H1 (cell line): ENCODE measurements around the gene WDFY4. TPM values are rescaled to one million over a fixed set of nuclear protein-coding genes. Genes with fewer than 3 reads are reported as not detected.

Experiments used
- BRCA1 ChIP-seq: IDR thresholded peaks from 2 replicates; pipeline ENCODE4 v1.6.1; 2012; ENCODE audit warnings: low read depth, low read length, improper control_type of control experiment
- CTBP2 ChIP-seq: IDR thresholded peaks from 2 replicates; pipeline ENCODE4 v1.7.0; 2011; ENCODE audit warnings: borderline replicate concordance, mild to moderate bottlenecking, moderate library complexity, mixed read lengths, low read length; ENCODE audit not compliant: insufficient read depth, insufficient read length
- EZH2 ChIP-seq: fragments of 200-600 bp; sonication (generic); IDR thresholded peaks from 2 replicates; pipeline ENCODE4 v1.7.1; 2012; ENCODE audit warnings: low read depth, mild to moderate bottlenecking, moderate library complexity, low read length, inconsistent platforms; ENCODE audit not compliant: severe bottlenecking
- JUN ChIP-seq: IDR thresholded peaks from 2 replicates; pipeline ENCODE4 v1.6.1; 2011; ENCODE audit warnings: low read depth, mild to moderate bottlenecking, improper control_type of control experiment, low read length
- NRF1 ChIP-seq: IDR thresholded peaks from 2 replicates; pipeline ENCODE4 v1.6.1; 2011; ENCODE audit warnings: mild to moderate bottlenecking, low read depth, low read length, improper control_type of control experiment
- SAP30 ChIP-seq: fragments of 300-600 bp; sonication (generic); IDR thresholded peaks from 2 replicates; pipeline ENCODE4 v1.7.1; 2012; ENCODE audit warnings: low read length, moderate library complexity, mild to moderate bottlenecking, inconsistent platforms; ENCODE audit not compliant: insufficient read depth, insufficient replicate concordance
- YY1 ChIP-seq: IDR thresholded peaks from 2 replicates; pipeline ENCODE4 v1.6.1; 2011; ENCODE audit warnings: low read depth, mild to moderate bottlenecking, low read length
- polyA plus RNA-seq, 7 experiments: library from polyadenylated mRNA; depleted of rRNA in 3 of 7; stranded (reverse) in 5 of 7; unstranded in 2 of 7; fragments of >200 nt in 5 of 7; fragments of 200-250 nt in 2 of 7; gene quantifications; 1 replicate in 5 of 7; 2 replicates in 1 of 7; 4 replicates in 1 of 7; pipeline versions ENCODE4 v1.2.1 to v1.2.3, GENCODE V29; 2011 to 2013; ENCODE audit warnings: missing spikeins in 2 of 7, mixed read lengths in 2 of 7
- total RNA-seq: library from RNA; stranded (reverse); fragmentation: NEBNext Ultra II Directional; extraction: Animal tissue kit (Norgen Biotek cat#: 25700); gene quantifications from 2 replicates; pipeline ENCODE4 v1.2.1, GENCODE V29; 2021
- TF ChIP-seq, protein P1 (sequence below), 3 experiments: IDR thresholded peaks; 1 replicate in 2 of 3; 2 replicates in 1 of 3; pipeline versions ENCODE4 v1.5.1 to v1.6.1; 2011; ENCODE audit warnings: low read length in 3 of 3, mild to moderate bottlenecking in 3 of 3, inconsistent platforms in 2 of 3, low read depth in 1 of 3, moderate library complexity in 1 of 3; ENCODE audit not compliant: insufficient read depth in 1 of 3; ENCODE audit errors: control extremely low read depth in 1 of 3

The WDFY4 gene
- total and polyA plus RNA-seq, 2 of the 8 experiments (the other 6 are each of a cell fraction or from before 2014, with no cell fraction given), result not detected

DNA sequence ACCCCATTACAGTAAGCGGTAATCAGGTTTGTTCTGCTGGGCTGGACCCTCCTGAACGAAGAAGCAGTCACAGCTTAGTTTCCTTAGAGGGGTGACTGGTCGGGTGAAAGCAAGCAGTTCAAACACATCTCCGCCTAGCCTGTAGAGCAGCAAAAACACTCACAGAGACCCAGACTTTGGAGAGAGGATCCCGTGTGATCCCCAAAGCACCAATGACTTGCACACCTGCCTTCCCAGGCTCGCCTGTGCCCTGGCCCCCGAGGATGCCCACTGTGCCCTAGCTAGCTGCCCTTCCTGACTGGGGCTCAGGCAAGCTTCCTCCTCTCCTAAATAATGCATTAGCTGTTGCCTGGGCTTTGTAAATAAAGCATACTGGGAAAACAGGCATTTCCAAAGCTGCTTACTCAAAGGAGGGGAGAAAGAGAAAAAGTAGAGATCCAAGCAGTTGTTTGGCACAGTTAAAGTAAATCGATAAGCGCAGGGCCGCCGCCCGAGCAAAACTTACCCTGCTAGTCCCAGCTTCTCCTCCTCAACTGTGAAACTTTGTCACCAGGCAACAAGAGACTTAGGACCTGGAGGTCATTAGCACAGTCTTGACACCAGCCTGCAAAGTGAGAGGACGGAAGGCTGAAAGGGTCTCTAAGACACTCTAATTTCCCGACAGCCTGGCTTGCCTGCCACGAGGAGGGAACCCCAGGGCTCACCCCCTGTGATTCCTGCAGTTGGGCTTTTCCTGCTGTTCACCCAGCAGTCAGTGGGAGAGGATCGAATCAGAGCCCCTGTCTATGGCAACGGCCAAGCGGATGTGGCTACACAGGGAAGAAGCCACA, 250.2 kb downstream of the WDFY4 start (continued):
- TF ChIP-seq EZH2 (no peak), JUN (no peak), CTBP2 (no peak), SAP30 (no peak), NRF1 (no peak), YY1 (no peak), BRCA1 (no peak)
- TF ChIP-seq, protein P1, sequence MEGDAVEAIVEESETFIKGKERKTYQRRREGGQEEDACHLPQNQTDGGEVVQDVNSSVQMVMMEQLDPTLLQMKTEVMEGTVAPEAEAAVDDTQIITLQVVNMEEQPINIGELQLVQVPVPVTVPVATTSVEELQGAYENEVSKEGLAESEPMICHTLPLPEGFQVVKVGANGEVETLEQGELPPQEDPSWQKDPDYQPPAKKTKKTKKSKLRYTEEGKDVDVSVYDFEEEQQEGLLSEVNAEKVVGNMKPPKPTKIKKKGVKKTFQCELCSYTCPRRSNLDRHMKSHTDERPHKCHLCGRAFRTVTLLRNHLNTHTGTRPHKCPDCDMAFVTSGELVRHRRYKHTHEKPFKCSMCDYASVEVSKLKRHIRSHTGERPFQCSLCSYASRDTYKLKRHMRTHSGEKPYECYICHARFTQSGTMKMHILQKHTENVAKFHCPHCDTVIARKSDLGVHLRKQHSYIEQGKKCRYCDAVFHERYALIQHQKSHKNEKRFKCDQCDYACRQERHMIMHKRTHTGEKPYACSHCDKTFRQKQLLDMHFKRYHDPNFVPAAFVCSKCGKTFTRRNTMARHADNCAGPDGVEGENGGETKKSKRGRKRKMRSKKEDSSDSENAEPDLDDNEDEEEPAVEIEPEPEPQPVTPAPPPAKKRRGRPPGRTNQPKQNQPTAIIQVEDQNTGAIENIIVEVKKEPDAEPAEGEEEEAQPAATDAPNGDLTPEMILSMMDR (IDR thresholded peaks at IDR 0.05; ENCODE audit: control extremely low read depth in 1 of 3, insufficient read depth in 1 of 3, low read depth in 1 of 3, low read length in 3 of 3), result no peak
